ENCODE data around the gene MAMLD1. TPM values are rescaled to one million over a fixed set of nuclear protein-coding genes. Genes with fewer than 3 reads are reported as not detected.

The MAMLD1 gene
- total and polyA plus RNA-seq, 2 donors (not counting 3 experiments of a cell fraction or from before 2014, with no cell fraction given), result 2.5 to 5.6 TPM

- intact Hi-C loops (cut with micrococcal nuclease), result loop anchor here (5.0 kb wide), 1 partner anchor 128 kb away; no protein-coding TSS in a partner anchor
- Histone ChIP-seq H3K79me2 (ENCODE audit: control insufficient read depth, insufficient read depth, low read length) (no peaks in the 10 kb centered on the region), H3K9ac (replicated peaks; ENCODE audit: extremely low read depth, insufficient read depth, low read length) (no peak overlapping the region), H3K9me1 (replicated peaks; ENCODE audit: control insufficient read depth, extremely low read depth, insufficient read depth, low read length) (no peaks in the 10 kb centered on the region), H3K36me3 (ENCODE audit: control insufficient read depth in 2 of 2, extremely low read depth in 1 of 2, insufficient read depth in 2 of 2, low read length in 2 of 2) (no peaks in the 10 kb centered on the region), H3K4me1 (ENCODE audit: control insufficient read depth, extremely low read depth, insufficient read depth, low read length) (peaks cover 20% of the 10 kb centered on the region), H3K4me3 (replicated peaks in 1 of 3; ENCODE audit: insufficient read depth in 1 of 3, low read depth in 1 of 3, low read length in 3 of 3) (no peak overlapping the region), H3K4me2 (ENCODE audit: insufficient read depth, low read length) (no peak overlapping the region), H4K20me1 (replicated peaks; ENCODE audit: control insufficient read depth, extremely low read depth, insufficient read depth, low read length) (no peaks in the 10 kb centered on the region), H3K27me3 (ENCODE audit: control insufficient read depth in 2 of 2, insufficient read depth in 2 of 2, low read length in 2 of 2) (no peaks in the 10 kb centered on the region), H2AFZ (ENCODE audit: low read depth, low read length) (no peak overlapping the region), H3K27ac (ENCODE audit: insufficient read depth, low read depth, low read length) (no peak overlapping the region), H3K9me3 (replicated peaks; ENCODE audit: control insufficient read depth, insufficient read depth, low read length) (no peaks in the 10 kb centered on the region)
- DNase-seq (ENCODE audit: low read depth, low spot score) (no peak), FAIRE-seq (peak; percentile 61)
- dilution Hi-C loops (cut with MboI; ENCODE audit: extremely low pct_ligation_motif_present, low sequenced_read_pairs), result no loop called here
- no peak for TF ChIP-seq GATA2 (IDR thresholded peaks at IDR 0.05; ENCODE audit: insufficient read depth, insufficient read length, low read depth, low read length)
- ChIA-PET CTCF (interaction anchor here (1.5 kb wide), 1 partner anchor 13 kb away, joined by 3 read pairs; no protein-coding TSS in a partner anchor), POLR2A (no interaction called here)
- BruUV-seq (replicated peaks), result no TSS peak
Measured at GRCh38 chrX:150329868-150330267, 33.2 kb upstream of the MAMLD1 start.

GRCh38 chrX:150332023-150332422 is 31.1 kb upstream of the MAMLD1 start:
- CTCF ChIA-PET, result no interaction called here
- no peaks in the 10 kb centered on the region for H3K36me3 ChIP-seq (ENCODE audit: control insufficient read depth in 2 of 2, extremely low read depth in 1 of 2, insufficient read depth in 2 of 2, low read length in 2 of 2)
- TF ChIP-seq POLR2AphosphoS5 (IDR thresholded peaks at IDR 0.05; ENCODE audit: insufficient read depth, low read depth, low read length), result no peak
- H2AFZ ChIP-seq (ENCODE audit: low read depth, low read length), result no peak overlapping the region
- H3K4me1 ChIP-seq (ENCODE audit: control insufficient read depth, extremely low read depth, insufficient read depth, low read length), result no peaks in the 10 kb centered on the region
- no peak overlapping the region for H3K4me2 ChIP-seq (ENCODE audit: insufficient read depth, low read length)
- peak; percentile 21 for FAIRE-seq
- POLR2A ChIA-PET, result no interaction called here
- H4K20me1 ChIP-seq (replicated peaks; ENCODE audit: control insufficient read depth, extremely low read depth, insufficient read depth, low read length), result no peaks in the 10 kb centered on the region
- H3K9me1 ChIP-seq (replicated peaks; ENCODE audit: control insufficient read depth, extremely low read depth, insufficient read depth, low read length), result no peaks in the 10 kb centered on the region
- intact Hi-C loops (cut with micrococcal nuclease), result no loop called here
- H3K4me3 ChIP-seq (replicated peaks in 1 of 3; ENCODE audit: insufficient read depth in 1 of 3, low read depth in 1 of 3, low read length in 3 of 3), result no peak overlapping the region
- H3K27ac ChIP-seq (ENCODE audit: insufficient read depth, low read depth, low read length), result no peak overlapping the region
- H3K79me2 ChIP-seq (ENCODE audit: control insufficient read depth, insufficient read depth, low read length), result no peaks in the 10 kb centered on the region
- dilution Hi-C loops (cut with MboI; ENCODE audit: extremely low pct_ligation_motif_present, low sequenced_read_pairs), result no loop called here
- no peaks in the 10 kb centered on the region for H3K27me3 ChIP-seq (ENCODE audit: control insufficient read depth in 2 of 2, insufficient read depth in 2 of 2, low read length in 2 of 2)
- no peak overlapping the region for H3K9ac ChIP-seq (replicated peaks; ENCODE audit: extremely low read depth, insufficient read depth, low read length)
- no TSS peak for BruUV-seq (replicated peaks)
- H3K9me3 ChIP-seq (replicated peaks; ENCODE audit: control insufficient read depth, insufficient read depth, low read length), result no peaks in the 10 kb centered on the region
- no peak for DNase-seq (ENCODE audit: low read depth, low spot score)

Data from endothelial cell of umbilical vein (primary cell).